HG03103 (cell line): ENCODE data around the gene SIPA1.

Experiments used
- ATAC-seq: cut with Tn5 transposase; IDR thresholded peaks from one replicate; pipeline ENCODE4 v1.9.1; 2021; ENCODE audit warnings: low read depth; ENCODE audit not compliant: unreplicated experiment

Gene SIPA1

DNA sequence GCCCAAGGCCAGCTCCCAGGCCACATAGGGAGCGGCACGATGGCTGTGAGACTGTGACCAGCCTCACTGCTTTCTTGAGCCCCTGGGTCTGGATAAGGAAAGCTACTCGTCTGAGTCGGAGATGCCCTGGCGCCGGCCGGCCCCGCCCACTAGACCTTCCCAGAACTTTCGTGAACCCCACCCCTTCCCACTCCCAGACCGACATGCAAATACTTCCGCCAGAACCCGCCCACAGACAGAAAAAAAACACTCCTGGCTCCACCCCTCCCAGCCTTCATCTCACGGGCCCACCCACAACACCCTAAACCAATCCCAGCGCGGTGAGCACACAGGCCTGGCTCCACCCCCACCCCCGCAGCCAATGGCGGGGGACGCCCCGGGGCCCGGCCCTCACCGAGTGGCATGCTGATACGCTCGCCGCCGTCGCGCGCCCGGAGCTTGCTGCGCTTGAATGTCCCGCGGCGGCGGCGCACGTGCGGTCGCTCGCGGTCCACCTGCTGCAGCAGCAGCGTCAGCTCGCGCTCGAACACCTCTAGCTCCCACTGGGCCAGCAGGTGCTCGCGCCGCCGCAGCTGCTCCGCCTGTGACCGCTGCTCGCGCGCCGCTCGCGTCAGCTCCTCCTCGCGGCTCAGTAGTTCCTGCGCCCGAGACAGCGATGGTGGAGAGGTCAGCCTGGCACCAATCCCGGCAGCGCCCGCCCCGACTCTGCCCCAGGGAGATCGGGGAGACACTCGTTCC lies 30.9 kb upstream of the SIPA1 start:
- ATAC-seq, result no peak

DNA sequence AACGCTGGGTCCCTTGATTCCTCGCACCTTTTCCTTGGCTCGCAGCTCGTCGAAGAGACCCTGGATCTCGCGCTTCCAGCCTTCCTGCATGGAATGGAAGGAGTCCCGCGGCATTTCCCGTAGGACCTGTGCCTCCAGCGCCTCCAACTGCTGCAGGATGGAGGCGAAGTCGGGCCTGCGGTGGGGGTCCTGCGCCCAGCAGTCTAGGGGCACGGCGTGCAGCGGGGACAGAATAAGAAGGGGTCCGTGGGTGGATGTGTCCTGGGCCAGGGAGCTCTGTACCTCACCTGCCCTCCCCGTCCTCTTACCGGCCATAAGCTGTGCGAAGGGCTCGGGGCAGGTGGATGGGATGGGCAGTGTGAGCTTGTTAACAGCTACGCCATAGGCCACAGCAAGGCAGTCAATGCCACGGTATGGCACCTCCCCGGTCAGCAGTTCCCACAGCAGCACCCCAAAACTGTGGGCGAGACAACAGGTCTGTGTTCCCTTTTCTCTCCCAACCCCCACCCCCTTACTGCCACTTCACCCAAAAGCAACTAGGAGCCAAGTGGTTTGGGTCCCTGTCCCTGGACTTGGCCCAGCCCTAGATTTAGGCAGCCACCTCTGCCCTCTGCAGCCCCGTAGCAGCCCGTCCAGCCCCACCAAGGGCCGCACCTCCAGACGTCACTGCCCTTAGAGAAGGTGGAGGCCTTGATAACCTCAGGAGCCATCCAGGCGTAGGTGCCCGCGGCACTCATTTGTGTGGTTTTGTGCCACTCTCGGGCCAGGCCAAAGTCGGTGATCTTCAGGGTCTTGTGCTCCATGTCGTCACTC lies 30.1 kb upstream of the SIPA1 start:
- ATAC-seq, result no peak

DNA sequence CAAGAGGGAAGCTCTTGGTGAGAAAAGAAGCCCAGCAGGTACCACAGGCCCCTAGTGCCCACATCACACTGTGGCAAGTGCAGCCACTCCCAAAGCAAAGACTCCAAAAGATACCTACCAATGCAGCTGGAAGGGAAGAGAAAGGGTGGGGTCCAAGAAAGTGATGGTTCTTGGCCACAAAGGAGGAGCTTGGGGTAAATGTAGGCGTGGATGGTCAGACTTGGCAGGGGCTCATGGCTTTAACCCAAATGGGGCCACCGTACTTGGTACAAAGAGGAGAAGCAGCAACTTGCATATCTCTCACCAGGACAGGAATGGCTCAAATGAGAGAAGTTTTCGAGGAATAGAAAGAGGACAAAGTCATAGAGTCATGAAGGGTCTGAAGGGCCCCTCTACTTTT lies 28.7 kb upstream of the SIPA1 start:
- no peak for ATAC-seq

DNA sequence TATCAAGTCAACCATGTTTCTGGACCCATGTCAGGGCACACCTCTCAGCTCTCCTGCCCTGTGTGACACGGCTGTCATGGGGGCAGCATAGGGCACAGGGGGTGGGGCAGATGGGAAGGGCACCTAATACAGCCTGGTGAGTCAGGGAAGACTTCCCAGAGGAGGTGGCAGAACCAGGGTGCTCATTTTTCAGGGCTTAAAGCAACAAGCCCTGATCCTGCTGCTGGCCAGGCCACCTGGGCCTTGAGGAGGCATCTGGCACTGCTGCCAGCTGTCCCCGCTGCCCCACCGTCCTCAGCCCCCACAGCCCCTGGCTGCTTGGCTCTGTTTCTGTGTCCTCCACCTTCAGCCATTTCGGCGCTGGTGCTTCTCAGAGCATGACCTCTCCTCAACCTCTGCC lies 28.2 kb upstream of the SIPA1 start:
- ATAC-seq, result no peak

DNA sequence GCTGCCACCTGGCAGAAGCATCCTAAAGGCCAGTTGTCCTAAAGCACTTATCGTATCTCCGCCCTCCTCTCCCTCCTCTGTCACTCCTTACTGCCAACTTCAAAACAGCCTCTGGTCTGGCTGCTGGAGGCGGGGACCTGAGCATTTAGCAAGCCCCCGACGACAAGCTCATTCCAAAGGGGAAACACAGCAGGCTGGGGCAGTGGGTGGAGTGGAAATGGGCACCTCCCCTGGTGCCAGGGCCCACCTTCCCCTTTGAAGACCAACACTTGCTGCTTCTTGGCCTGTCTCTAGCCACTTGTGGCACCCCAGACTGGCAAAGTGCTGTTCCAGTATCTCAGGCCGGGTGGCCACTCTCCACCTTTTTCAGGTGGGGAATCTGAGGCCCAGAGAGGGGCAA lies 27.5 kb upstream of the SIPA1 start:
- ATAC-seq, result no peak

DNA sequence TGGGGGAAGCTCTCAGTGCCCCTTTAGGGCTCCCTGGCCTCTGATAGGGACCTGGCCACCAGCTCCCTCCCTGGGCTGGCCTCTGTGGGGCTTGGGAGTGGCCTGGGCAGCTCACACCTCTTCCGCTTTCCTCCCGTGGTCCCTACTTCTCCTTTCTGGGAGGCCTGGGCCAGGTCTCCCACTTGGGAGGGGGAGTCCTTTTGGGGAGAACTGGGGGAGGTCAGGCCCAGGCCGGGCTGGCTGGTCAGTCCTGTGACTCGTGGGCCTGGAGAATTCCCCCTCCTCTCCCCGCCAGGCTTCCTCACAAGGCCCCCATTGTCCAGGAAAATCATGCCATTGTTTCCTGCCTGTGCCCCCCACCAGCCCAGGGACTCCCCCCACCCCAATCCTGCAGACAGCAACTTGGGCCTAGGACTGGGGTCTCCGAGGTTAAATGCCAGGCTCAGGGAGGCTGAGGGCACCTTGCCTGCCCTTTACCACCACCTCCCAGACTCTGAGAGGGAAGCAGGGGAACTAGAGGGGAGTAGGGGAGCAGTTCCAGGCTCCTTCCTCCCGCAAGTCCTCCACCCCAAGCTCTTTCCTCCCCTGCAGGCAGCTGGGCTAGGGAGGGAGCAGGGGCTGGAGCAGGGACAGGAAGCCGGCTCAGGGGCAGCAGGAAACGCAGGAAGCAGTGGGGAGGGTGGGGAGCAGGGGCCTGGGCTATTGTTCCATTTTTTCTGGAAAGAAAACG lies 26.7 kb upstream of the SIPA1 start:
- ATAC-seq, result no peak

DNA sequence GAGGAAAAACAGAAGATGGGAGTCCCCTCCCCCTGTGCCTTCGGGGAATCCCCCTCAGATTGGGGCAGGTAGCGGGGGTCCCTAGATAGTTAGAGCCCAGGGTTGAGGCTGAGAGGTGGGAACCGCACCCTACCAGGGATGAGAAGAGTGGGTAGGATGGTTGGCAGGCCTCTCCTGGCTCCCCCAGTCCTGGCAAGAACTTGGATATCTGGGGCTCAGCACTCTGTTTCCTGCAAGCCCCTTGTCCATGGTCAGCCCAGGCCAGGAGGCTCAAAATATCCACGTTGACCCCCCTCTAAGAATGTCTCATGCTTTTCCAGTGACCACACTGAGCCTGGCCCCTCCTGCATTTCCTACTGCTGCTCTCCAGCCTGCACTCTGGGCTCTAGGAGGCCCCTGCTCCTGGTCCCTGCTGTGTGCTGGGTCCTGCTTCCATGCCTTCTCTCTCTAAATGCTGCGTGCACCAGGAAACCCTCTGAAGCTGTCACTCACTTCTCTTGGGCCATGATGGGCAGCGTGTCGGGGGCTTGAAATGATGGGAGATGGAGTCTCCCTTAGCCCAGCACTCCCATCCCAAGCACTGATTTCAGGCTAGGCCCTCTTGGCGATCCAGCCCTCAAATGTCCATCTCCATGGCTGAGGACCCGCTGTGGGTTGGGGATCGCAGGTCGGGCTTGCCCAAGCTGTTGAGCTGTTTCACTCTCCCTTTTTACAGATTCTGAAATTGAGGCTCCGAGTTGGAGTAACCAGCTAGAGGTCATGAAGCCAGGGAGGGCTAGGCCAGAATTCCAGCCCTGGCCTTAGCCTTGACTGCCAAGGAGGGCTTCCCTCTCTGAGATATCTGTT lies 25.9 kb upstream of the SIPA1 start:
- no peak for ATAC-seq

DNA sequence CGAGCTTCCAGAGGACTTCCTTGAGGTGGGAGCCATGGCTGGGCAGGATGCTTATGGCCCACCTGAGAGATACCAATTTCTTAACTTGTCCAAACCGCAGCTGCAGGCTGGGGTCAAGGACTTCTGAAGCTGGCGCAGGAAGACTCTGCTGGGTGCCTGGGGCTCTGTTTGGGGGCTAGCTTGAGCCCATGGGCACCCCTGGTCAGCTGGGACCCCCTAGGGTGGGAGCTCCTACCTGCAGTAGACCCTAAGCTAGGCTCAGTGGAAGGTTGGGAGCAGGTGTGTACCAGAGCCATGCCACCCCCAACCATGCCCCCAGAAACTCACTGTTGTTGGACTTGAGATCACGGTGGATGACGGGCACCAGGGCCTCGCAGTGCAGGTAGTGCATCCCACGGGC lies 25.2 kb upstream of the SIPA1 start:
- ATAC-seq, result no peak

DNA sequence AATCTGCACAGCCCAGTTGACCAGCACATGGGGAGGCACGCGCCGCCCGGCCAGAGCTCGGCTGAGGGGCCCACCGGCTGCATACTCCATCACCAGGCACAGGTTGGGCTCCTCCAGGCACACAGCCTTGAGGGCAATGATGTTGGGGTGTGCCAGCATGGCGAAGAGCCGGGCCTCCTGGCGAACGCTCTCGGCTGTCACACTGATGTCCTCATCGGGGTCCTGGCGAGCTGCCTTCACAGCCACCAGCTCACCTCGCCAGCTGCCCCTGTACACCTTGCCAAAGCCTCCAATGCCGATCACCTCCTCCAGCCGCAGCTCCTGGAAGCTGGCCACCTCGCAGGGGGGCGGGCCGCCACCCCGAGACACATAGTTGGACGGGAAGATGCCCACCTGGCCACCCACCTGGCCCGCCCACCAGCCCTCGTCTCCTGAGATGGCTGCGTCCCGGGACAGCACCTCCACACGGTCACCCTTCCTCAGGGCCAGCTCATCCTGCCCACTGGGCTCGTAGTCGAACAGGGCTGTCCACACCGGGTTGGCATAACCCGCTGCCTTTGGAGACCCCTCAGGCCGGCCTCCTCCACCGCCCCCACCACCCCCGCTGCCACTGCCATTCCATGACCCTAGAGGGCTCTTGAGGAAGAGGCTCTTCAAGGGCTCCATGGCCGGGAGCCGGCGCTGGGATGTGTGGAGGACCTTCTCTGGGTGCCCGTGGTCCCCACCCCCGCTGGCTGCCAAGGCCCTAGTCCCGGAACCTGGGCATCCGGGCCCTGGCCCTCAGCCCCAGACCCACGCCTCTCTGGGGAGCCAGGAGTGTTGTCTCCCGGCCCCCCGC lies 24.6 kb upstream of the SIPA1 start:
- no peak for ATAC-seq

DNA sequence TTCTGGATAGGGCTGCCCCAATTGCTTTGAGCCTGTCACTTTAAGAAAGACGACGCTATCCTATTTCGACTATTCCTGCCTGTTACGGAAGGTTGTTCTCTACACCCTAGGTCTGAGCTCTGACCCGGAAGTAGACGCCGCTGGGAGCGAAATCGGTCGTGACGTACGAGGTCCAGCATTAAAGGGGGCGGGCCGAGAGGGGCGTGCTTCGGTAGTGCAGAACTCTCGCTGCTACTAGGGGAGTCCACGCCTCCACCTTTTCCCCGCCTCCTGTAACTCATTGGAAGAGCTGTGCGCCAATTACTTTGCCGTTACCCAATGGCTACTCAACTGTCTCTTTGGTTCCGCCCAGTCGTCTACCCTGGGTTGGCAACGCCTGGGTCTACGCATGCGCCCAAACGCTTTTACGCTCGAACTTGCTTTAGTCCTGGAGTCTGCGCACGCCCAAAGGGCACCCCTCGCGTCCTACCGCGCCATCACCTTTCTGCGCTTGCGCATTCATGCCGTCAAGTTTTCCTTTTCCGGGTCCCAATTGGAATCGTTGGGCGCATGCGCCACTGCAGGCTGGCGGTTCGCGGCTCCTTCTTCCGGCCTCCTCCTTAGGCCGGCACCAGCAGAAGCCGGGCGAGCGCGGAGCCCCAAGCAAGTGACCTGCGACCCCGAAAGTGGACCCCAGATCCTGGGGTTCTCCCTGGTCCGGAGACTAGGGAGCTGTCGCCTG lies 22.5 kb upstream of the SIPA1 start, which contains the start of gene PCNX3:
Gene PCNX3, plus strand, starts transcription at position 548 of the 721 bp plus-strand sequence. CDS start 536 bp downstream, outside the sequence.
- ATAC-seq, result peak; percentile 75

DNA sequence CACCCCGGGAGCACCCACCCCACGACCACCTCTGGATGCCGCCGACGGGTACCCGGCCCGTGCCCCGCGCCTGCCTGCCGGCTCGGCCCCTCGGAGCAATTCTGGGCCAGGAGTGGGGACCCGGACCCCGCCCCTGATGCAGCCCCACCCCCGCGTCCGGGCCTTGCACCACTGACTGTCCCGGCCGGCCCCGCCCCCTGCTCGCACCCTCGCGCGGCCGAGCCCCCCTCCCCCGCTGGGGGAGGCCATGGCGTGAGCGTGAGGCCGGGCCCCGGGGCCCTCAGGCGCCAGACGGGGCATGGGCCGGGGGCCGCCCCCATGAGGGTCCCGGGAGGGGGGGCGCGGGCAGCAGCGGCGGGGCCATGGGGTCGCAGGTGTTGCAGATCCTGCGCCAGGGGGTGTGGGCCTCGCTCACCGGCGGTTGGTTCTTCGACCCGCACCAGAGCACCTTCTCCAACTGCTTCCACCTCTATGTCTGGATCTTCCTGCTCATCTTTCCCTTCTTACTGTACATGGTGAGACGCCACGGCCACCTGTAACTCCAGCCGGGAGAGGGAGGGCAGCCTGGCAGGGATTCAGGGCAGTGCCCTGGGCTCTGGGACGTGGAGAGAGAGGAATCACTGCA lies 21.8 kb upstream of the SIPA1 start:
- peak; percentile 1 for ATAC-seq

DNA sequence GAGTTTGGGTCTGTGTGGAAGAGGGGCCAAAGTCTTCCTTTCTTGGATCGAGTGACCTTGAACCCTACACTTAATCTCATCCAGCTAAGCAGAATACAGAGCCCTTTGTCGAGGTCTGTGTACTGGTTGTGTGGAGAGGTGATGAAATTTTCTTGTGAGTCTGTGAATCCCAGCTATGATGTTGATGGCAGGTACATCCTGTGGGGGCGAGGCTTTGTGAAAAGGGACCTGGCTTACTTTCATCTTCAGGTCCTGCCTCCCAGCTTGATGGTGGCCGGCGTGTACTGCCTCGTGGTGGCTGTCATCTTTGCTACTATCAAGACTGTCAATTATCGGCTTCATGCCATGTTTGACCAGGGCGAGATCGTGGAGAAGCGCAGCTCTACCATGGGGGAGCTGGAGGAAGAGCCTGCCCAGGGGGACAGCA lies 21.3 kb upstream of the SIPA1 start:
- no peak for ATAC-seq

DNA sequence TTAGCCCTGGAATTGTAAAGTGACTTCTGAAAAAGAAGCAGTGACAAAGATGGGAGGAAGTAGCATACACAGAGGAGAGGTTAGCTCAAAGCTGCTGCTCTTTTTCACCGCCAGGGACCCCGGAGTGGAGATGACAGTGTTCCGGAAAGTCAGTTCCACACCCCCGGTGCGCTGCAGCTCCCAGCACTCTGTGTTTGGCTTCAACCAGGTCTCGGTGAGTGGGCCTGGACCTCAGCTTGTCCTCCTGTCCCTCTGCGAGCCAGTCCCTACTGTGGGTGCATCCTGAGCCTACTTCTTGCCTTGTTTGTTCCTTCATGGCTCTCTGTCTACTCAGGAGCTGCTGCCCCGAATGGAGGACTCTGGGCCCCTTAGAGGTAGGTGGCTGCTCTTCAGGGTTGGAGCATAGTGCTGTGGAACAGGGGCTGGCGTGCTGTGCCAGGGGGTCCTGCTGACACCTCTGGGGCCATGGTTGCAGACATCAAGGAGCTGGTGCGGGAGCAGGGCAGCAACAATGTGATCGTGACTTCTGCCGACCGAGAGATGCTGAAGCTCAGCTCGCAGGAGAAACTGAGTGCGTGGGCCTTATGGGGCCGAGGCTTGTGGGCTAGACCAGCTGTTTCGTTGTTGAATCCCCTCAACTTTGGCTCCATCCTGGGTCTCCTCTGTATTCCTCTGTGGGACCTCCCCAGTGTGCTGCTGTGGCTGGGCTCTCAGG lies 20.6 kb upstream of the SIPA1 start:
- ATAC-seq, result no peak

DNA sequence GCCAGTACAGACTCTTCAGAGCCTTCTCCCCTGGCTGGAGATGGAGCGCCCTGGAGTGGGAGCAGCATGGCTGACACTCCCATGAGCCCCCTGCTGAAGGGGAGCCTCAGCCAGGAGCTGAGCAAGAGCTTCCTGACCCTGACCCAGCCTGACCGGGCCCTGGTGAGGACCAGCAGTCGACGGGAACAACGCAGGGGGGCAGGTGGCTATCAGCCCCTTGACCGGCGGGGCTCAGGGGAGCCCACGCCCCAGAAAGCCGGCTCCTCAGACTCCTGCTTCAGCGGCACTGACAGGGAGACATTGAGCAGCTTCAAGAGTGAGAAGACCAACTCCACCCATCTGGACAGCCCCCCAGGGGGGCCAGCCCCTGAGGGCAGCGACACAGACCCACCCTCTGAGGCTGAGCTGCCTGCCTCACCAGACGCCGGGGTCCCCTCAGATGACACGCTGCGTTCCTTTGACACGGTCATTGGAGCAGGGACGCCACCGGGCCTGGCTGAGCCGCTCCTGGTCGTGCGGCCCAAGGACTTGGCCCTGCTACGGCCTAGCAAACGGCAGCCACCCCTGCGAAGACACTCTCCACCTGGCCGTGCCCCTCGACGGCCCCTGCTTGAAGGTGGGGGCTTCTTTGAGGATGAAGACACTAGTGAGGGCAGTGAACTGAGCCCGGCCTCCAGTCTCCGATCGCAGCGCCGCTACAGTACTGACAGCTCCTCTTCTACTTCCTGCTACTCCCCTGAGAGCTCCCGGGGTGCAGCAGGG lies 19.7 kb upstream of the SIPA1 start:
- ATAC-seq, result no peak

DNA sequence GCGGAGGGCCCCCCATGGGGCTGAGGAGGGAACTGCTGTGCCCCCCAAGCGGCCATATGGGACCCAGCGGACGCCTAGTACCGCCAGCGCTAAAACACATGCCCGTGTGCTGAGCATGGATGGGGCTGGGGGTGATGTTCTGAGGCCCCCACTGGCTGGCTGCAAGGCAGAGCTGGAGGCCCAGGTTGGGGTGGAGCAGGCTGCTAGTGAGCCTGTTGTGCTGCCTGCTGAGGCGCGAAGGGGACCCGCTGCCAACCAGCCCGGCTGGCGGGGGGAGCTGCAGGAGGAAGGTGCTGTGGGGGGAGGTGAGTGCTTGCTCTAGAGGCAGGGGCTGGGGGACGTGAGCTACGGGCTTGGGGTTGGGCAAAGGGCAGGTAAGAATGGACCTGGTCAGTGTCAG lies 19.1 kb upstream of the SIPA1 start:
- ATAC-seq, result no peak

DNA sequence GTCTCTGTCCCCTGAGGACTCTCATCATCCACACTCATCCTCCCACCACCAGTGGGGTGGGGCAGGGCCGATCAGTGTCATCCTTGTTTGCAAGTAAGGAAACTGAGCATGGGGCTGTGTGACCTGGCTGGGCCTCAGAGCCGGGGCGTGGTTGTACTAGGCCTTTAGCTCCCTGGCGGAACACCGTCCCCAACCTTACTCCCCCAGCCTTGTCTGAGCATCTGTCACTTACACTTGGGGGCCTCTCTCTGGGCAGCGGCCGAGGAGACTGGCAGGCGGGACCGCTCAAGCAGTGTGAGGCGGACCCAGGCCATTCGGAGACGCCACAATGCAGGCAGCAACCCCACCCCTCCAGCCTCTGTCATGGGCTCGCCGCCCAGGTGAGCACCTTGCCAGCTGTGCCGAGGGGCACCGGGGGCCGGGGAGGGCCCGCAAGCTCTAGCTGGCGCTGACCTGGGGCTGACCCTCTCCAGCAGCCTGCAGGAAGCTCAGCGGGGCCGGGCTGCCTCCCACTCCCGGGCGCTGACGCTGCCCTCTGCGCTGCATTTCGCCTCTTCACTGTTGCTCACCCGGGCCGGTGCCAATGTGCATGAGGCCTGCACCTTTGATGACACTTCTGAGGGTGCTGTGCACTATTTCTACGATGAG lies 18.5 kb upstream of the SIPA1 start:
- no peak for ATAC-seq

DNA sequence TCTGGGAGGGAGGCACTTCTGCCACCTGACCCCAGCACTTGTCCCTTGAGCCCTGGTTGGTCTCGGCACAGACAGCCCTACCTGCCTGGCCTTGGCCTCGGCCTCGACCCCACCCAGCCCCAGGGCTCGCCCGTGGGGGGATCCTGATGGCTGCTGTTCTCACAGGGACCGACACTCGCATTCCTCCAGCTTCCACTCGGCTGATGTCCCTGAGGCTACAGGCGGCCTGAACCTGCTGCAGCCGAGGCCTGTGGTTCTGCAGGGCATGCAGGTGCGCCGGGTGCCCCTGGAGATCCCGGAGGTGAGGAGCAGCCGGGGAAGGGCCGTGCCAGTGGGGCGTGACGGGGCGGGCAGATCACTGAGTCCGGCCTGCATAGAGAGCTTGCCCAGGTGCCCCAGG lies 17.2 kb upstream of the SIPA1 start:
- ATAC-seq, result no peak
